CD4-positive, alpha-beta memory T cell (primary cell): ENCODE results near the gene SLC35F6. TPM values are rescaled to one million over a fixed set of nuclear protein-coding genes. Genes with fewer than 3 reads are reported as not detected.

ENCODE experiments used
- CTCF ChIA-PET: fragments of 350-600 bp; sonication (Branson Sonifier 250); formaldehyde crosslinking; loops from one replicate; lab custom pipeline; 2021; ENCODE audit warnings: inconsistent platforms; ENCODE audit not compliant: partially characterized antibody; lab: Charles Lee
- POLR2A ChIA-PET: fragments of 350-600 bp; sonication (Branson Sonifier 250); formaldehyde crosslinking; loops from one replicate; lab custom pipeline; 2021; ENCODE audit not compliant: partially characterized antibody; lab: Charles Lee
- DNase-seq, 5 donors: peaks; one replicate each; pipeline versions ENCODE4 v3.0.0 to v3.0.0-alpha.2; 2020 to 2022; ENCODE audit warnings: mixed read lengths in 1 of 5
- H3K27ac ChIP-seq: one replicate; pipeline ENCODE4 v1.7.0; 2013; ENCODE audit warnings: low read depth, low read length
- H3K27me3 ChIP-seq: 2 replicates; pipeline ENCODE4 v1.7.0; 2013; ENCODE audit warnings: mild to moderate bottlenecking, low read length, moderate library complexity; ENCODE audit not compliant: insufficient read depth
- H3K36me3 ChIP-seq: 2 replicates; pipeline ENCODE4 v1.7.0; 2013; ENCODE audit warnings: mild to moderate bottlenecking, low read length, moderate library complexity; ENCODE audit not compliant: insufficient read depth
- H3K4me1 ChIP-seq: 2 replicates; pipeline ENCODE4 v1.7.0; 2013; ENCODE audit warnings: mild to moderate bottlenecking, low read length, moderate library complexity; ENCODE audit not compliant: insufficient read depth
- H3K4me3 ChIP-seq, 2 donors: one replicate each; pipeline ENCODE4 v1.7.0; 2013; ENCODE audit warnings: low read length in 2 of 2, mild to moderate bottlenecking in 1 of 2
- H3K9me3 ChIP-seq, 2 donors: one replicate each; pipeline ENCODE4 v1.7.0; 2013; ENCODE audit warnings: low read length in 2 of 2, control low read depth in 1 of 2; ENCODE audit not compliant: control insufficient read depth in 1 of 2
- H3K27ac Mint-ChIP-seq, 7 donors: one replicate each; pipeline ENCODE4 v1.8.0; 2020 to 2021; ENCODE audit warnings: mixed read lengths in 7 of 7, mild to moderate bottlenecking in 6 of 7, inconsistent platforms in 3 of 7, moderate library complexity in 3 of 7
- H3K27me3 Mint-ChIP-seq, 2 donors: one replicate each; pipeline ENCODE4 v1.8.0; 2020 to 2021; ENCODE audit warnings: mixed read lengths in 2 of 2
- H3K36me3 Mint-ChIP-seq, 2 donors: one replicate each; pipeline ENCODE4 v1.8.0; 2020 to 2021; ENCODE audit warnings: mixed read lengths in 2 of 2, inconsistent platforms in 1 of 2, mild to moderate bottlenecking in 1 of 2
- H3K4me1 Mint-ChIP-seq, 4 donors: one replicate each; pipeline ENCODE4 v1.8.0; 2020 to 2021; ENCODE audit warnings: mixed read lengths in 4 of 4, mild to moderate bottlenecking in 1 of 4
- H3K4me3 Mint-ChIP-seq, 8 donors: one replicate each; pipeline ENCODE4 v1.8.0; 2020 to 2021; ENCODE audit warnings: mixed read lengths in 8 of 8, mild to moderate bottlenecking in 7 of 8, moderate library complexity in 6 of 8, inconsistent platforms in 3 of 8
- H3K9me3 Mint-ChIP-seq, 8 donors: one replicate each; pipeline ENCODE4 v1.8.0; 2020 to 2021; ENCODE audit warnings: mixed read lengths in 8 of 8, mild to moderate bottlenecking in 5 of 8, inconsistent platforms in 3 of 8, moderate library complexity in 1 of 8
- intact Hi-C: fragments of 100-400 bp; cut with micrococcal nuclease; formaldehyde crosslinking; loops from one replicate; pipeline ENCODE4 v1.15.1; 2023
- polyA plus RNA-seq, 2 donors: library from polyadenylated mRNA; unstranded; fragments of 300-500 nt; fragmentation: Illumina TruSeq; gene quantifications; one replicate each; pipeline ENCODE4 v1.2.3, GENCODE V29; 2021
- total RNA-seq, 2 experiments: library from RNA; stranded (reverse); gene quantifications; one replicate each; pipeline ENCODE4 v1.2.3, GENCODE V29; 2021

The SLC35F6 gene
- total and polyA plus RNA-seq, 4 experiments from 2014 or later: 4.8 to 22.2 (median 13.5) TPM

DNA sequence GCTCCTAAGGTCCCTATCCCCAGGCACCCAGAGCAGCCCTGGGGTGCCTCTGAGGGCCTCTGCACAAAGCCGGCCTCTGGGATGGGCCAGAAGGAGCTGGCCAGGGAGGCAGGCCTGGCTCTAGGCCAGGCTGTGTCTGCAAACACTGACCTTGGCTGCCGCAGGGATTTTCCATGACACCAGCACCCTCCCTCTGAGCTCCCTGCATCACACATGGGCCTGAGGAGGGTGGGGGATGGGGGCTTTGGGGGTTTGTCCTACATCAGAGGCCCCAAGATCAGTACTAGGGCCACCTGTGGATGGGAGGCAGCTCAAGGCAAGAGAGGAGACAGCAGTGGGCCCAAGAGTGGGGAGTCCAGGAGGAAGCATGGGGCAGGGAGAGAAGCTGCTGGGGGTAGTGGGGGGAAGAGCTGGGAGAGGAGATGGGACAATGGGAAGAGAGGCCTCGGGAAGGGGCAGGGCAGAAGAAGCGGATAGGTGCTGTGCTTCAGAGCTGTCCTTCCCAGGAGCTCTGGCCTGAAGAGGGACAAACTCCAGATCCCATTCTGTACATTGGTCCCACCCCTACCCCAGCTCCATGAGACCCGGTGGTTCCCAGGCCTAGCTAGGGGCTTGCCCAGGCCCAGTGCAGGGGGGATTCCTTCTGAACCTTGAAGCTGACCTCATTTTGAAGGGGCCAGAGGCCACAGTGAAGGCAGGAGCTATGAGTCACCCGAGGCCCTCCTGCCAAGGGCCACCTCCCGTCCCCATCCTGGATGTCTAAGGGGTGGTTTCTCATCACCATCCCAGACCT, 43.6 kb upstream of the SLC35F6 start:
- intact Hi-C loops: no loop called here
- Histone ChIP-seq H3K4me1 (no peaks in the 10 kb centered on the region), H3K27me3 (no peaks in the 10 kb centered on the region), H3K9me3 (no peaks in the 10 kb centered on the region), H3K36me3 (no peaks in the 10 kb centered on the region), H3K4me3 (no peak overlapping the region), H3K27ac (no peak overlapping the region)
- H3K9me3 Mint-ChIP-seq: no peaks in the 10 kb centered on the region
- DNase-seq: no peak
- no peak overlapping the region for H3K27ac Mint-ChIP-seq
- peaks cover 0 to 2% of the 10 kb centered on the region in 2 donors for H3K27me3 Mint-ChIP-seq
- H3K4me1 Mint-ChIP-seq: no peaks in the 10 kb centered on the region
- no peak overlapping the region for H3K4me3 Mint-ChIP-seq
- POLR2A ChIA-PET: no interaction called here
- CTCF ChIA-PET: no interaction called here
- H3K36me3 Mint-ChIP-seq: no peaks in the 10 kb centered on the region

DNA sequence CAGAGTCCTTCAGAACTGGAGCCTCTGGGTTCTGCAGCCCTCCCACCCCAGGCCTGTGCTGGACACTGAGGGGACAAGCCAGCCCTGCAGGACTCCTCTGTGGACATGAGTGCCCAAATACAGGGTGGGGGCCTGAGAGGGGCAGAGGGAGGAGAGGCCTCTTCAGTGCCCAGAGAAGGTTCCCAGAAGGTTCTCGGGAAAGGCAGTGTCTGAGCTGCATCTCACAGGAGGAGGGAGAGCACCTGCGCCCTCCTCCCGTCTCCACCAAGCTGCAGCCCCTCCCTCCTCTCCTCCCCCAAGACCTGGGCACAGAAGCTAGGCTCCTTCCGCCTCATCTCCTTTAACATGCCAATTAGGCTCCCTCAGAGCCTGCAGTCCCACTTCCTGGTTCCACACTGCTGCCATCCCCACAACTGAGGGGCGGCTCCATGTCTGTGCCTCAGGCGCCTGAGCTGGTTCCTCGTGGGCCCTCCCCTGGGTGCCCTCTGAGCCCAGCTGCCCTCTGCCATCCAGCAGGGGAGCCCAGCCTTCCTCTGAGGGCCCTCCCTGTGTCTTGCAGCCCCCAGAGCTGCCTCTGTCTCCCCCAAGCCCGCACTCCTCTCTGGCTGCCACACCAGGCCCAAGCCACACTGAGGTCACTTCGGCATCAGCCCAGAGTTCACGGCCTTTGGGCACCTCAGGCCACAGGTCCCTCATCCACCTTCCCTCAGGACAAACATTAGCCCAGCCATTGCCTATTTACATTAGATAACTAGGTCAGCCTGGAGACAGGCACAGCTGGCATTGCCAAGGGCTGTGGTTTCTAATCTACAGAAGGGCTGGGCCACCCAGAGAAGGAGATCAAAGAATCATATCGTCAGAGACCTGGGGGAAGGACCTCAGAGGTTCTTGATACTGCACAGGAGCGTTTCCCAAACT, 42.7 kb upstream of the SLC35F6 start:
- no peaks in the 10 kb centered on the region for H3K36me3 ChIP-seq
- intact Hi-C loops: no loop called here
- no peak overlapping the region for H3K27ac Mint-ChIP-seq
- H3K4me3 ChIP-seq: no peak overlapping the region
- no peaks in the 10 kb centered on the region for H3K27me3 ChIP-seq
- H3K27me3 Mint-ChIP-seq: peaks cover 2% of the 10 kb centered on the region in 2 donors
- no peak overlapping the region for H3K4me3 Mint-ChIP-seq
- no peak for DNase-seq
- no peaks in the 10 kb centered on the region for H3K9me3 ChIP-seq
- H3K36me3 Mint-ChIP-seq: no peaks in the 10 kb centered on the region
- H3K27ac ChIP-seq: no peak overlapping the region
- ChIA-PET POLR2A (no interaction called here), CTCF (interaction anchor here (0.7 kb wide), 1 partner anchor 10 kb away, joined by 3 read pairs; no protein-coding TSS in a partner anchor)
- no peaks in the 10 kb centered on the region for H3K9me3 Mint-ChIP-seq
- no peaks in the 10 kb centered on the region for H3K4me1 ChIP-seq
- no peaks in the 10 kb centered on the region for H3K4me1 Mint-ChIP-seq

DNA sequence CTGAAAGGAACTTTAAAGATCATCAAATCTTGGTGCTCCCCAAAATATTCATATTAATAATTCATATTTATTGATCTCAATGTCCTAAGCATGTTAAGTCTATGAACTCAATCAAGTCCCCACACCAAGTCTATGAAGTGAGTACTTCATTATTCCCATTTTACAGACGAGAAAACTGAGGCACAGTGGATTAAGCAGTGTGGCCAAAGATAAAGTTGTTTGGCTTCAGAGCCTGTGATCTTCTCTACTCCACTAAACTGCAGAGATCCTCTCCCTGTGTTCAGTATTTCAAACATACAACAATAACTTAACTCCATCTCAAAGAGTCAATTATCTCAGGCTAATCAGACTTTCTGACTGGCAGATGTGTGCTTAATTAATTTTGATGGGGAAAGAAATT, 41.8 kb upstream of the SLC35F6 start:
- H3K4me1 Mint-ChIP-seq: no peaks in the 10 kb centered on the region
- H3K27ac Mint-ChIP-seq: no peak overlapping the region
- intact Hi-C loops: no loop called here
- no peaks in the 10 kb centered on the region for H3K9me3 Mint-ChIP-seq
- no peaks in the 10 kb centered on the region for H3K36me3 ChIP-seq
- POLR2A ChIA-PET: no interaction called here
- no peak overlapping the region for H3K4me3 Mint-ChIP-seq
- no peak overlapping the region for H3K27ac ChIP-seq
- CTCF ChIA-PET: no interaction called here
- H3K4me3 ChIP-seq: no peak overlapping the region
- peaks cover 2 to 6% of the 10 kb centered on the region in 2 donors for H3K27me3 Mint-ChIP-seq
- no peaks in the 10 kb centered on the region for H3K4me1 ChIP-seq
- H3K36me3 Mint-ChIP-seq: no peaks in the 10 kb centered on the region
- no peaks in the 10 kb centered on the region for H3K9me3 ChIP-seq
- DNase-seq: no peak
- no peaks in the 10 kb centered on the region for H3K27me3 ChIP-seq

DNA sequence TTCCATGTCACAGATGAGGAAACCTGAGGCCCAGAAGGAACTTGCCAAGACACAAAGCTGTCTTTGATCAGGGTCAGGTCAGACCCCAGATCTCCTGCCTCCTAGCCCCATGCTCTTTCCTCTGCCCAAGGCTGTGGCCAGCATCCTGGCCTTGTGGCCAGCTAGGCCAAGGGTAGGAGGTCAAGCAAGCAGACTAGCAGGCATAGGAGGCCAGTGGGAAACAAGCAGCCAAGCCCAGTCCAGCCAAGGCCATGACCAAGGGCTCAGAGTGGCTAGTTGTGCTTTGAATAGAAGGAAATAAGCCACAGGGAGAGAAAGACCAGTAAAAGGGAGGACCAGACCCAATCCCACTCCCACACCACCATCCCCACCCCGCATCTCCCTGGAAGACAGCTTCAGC, 41.2 kb upstream of the SLC35F6 start:
- peaks cover 2 to 7% of the 10 kb centered on the region in 2 donors for H3K27me3 Mint-ChIP-seq
- ChIA-PET POLR2A (no interaction called here), CTCF (no interaction called here)
- Histone ChIP-seq H3K4me1 (no peaks in the 10 kb centered on the region), H3K36me3 (no peaks in the 10 kb centered on the region), H3K27me3 (no peaks in the 10 kb centered on the region), H3K9me3 (no peaks in the 10 kb centered on the region), H3K27ac (no peak overlapping the region), H3K4me3 (no peak overlapping the region)
- no peaks in the 10 kb centered on the region for H3K9me3 Mint-ChIP-seq
- DNase-seq: no peak
- H3K36me3 Mint-ChIP-seq: no peaks in the 10 kb centered on the region
- H3K27ac Mint-ChIP-seq: no peak overlapping the region
- H3K4me1 Mint-ChIP-seq: no peaks in the 10 kb centered on the region
- H3K4me3 Mint-ChIP-seq: no peak overlapping the region
- intact Hi-C loops: no loop called here

DNA sequence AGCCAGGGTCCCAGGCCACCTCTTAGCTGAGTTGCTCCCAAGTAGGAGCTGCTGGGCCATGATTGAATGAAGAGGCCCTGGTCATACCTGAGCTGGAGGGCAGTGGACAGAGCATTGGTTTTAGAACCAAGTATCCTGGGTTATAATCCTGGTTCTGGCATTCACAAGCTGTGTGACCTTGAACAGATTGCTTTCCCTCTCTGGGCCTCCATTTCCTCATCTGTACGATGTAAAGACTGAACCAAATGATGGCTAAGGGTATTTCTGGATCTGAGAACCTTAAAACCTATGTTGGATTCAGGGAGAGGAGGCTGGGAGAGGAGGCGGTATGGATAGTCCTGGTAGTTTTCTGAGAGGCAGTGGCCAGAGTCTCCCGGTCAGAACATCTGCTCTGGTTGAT, 40.6 kb upstream of the SLC35F6 start:
- Histone ChIP-seq H3K4me1 (no peaks in the 10 kb centered on the region), H3K9me3 (no peaks in the 10 kb centered on the region), H3K27me3 (no peaks in the 10 kb centered on the region), H3K27ac (no peak overlapping the region), H3K4me3 (no peak overlapping the region), H3K36me3 (no peaks in the 10 kb centered on the region)
- DNase-seq: no peak
- peaks cover 2 to 7% of the 10 kb centered on the region in 2 donors for H3K27me3 Mint-ChIP-seq
- intact Hi-C loops: no loop called here
- H3K9me3 Mint-ChIP-seq: no peaks in the 10 kb centered on the region
- no peak overlapping the region for H3K4me3 Mint-ChIP-seq
- no peak overlapping the region for H3K27ac Mint-ChIP-seq
- no peaks in the 10 kb centered on the region for H3K4me1 Mint-ChIP-seq
- ChIA-PET POLR2A (no interaction called here), CTCF (no interaction called here)
- H3K36me3 Mint-ChIP-seq: no peaks in the 10 kb centered on the region

DNA sequence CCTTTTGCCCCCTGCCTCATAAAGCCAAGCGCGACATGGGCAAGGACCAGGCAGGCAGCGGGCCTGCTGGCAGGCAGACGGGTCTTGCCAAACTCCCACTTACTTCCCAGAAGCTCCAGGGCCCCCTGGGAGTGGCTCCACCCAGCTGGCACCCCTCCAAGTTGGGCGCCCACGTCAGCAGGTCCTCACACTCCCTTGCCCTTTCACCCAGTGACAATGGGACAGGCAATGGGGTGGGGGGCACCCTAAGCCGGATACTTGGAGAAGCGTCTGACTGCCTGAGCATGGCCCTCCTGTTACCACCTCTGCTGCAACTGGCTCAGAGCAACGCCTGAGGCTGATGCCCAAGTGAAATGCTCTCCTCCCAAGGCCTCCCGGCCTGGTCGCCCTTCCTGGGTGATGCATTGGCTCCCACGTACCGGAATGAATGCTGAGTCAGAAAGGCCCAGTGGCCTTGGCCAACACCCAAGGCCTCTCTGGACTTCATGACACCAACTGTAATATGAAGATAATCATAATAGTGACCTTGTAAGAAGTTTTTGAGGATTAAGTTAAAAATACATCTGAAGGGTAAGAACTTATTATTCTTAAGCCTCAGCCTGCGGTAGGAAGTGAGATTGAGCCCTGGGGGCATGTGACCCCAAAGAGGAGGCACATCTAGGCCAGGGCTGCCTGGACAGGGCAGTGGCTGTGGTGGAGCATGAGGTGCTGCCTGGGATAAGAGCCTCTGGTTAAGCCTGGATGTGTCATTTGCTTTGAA, 39.9 kb upstream of the SLC35F6 start:
- intact Hi-C loops: no loop called here
- Histone ChIP-seq H3K27ac (no peak overlapping the region), H3K4me1 (no peaks in the 10 kb centered on the region), H3K36me3 (no peaks in the 10 kb centered on the region), H3K9me3 (no peaks in the 10 kb centered on the region), H3K27me3 (no peaks in the 10 kb centered on the region), H3K4me3 (no peak overlapping the region)
- Mint-ChIP-seq H3K27ac (no peak overlapping the region), H3K4me1 (no peaks in the 10 kb centered on the region), H3K9me3 (no peaks in the 10 kb centered on the region), H3K36me3 (no peaks in the 10 kb centered on the region), H3K27me3 (peaks cover 2 to 7% of the 10 kb centered on the region in 2 donors), H3K4me3 (no peak overlapping the region)
- CTCF ChIA-PET: no interaction called here
- POLR2A ChIA-PET: no interaction called here
- no peak for DNase-seq
